ENCODE measurements around the gene TXNRD2.

Gene TXNRD2

GRCh38 chr22:19966908-19967750 lies 25.5 kb upstream of the TXNRD2 start:
- H3K4me2 ChIP-seq (ENCODE audit: insufficient read depth, low read length, poor library complexity, severe bottlenecking): no peak overlapping the region
- no peak for DNase-seq (ENCODE audit: low spot score)
- H3K9me3 ChIP-seq (replicated peaks in 1 of 2; ENCODE audit: control insufficient read depth in 2 of 2, insufficient read depth in 1 of 2, low read depth in 1 of 2, low read length in 2 of 2): no peaks in the 10 kb centered on the region
- no peak overlapping the region for H3K14ac ChIP-seq (ENCODE audit: low read length)
- H3K9ac ChIP-seq (ENCODE audit: low read depth, low read length, poor library complexity): no peak overlapping the region
- peak overlapping the region; percentile 55 for H3K23ac ChIP-seq (ENCODE audit: low read depth, low read length, poor library complexity)
- H3K79me1 ChIP-seq (ENCODE audit: low read depth, low read length): peaks cover 3% of the 10 kb centered on the region
- no peak overlapping the region for H4K8ac ChIP-seq (ENCODE audit: low read depth, low read length)
- H4K91ac ChIP-seq (ENCODE audit: low read depth, low read length, poor library complexity): no peak overlapping the region
- no peak overlapping the region for H2AFZ ChIP-seq (ENCODE audit: low read length)
- peaks cover 12 to 36% of the 10 kb centered on the region in 2 donors for H3K4me1 ChIP-seq (ENCODE audit: control insufficient read depth in 2 of 2, insufficient read depth in 1 of 2, low read depth in 1 of 2, low read length in 2 of 2)
- H3K4me3 ChIP-seq (ENCODE audit: low read length in 2 of 2): no peak overlapping the region
- H2BK120ac ChIP-seq (ENCODE audit: low read depth, low read length): no peak overlapping the region
- no peak overlapping the region for H3K4ac ChIP-seq (ENCODE audit: low read length)
- peak overlapping the region; percentile 66 for H2BK5ac ChIP-seq (ENCODE audit: low read length)
- peaks cover 25 to 31% of the 10 kb centered on the region in 2 donors for H3K36me3 ChIP-seq (replicated peaks in 1 of 2; ENCODE audit: control insufficient read depth in 2 of 2, insufficient read depth in 2 of 2, low read length in 2 of 2)
- H2AK5ac ChIP-seq (ENCODE audit: low read depth, low read length): peak overlapping the region; percentile 28
- H2BK12ac ChIP-seq (ENCODE audit: low read length): no peak overlapping the region
- no peak overlapping the region for H3K27ac ChIP-seq (replicated peaks; ENCODE audit: low read length)
- H3K27me3 ChIP-seq (ENCODE audit: control insufficient read depth in 3 of 3, insufficient read depth in 3 of 3, low read depth in 1 of 3, low read length in 3 of 3): no peaks in the 10 kb centered on the region
- WGBS, 2 donors (ENCODE audit: extremely low coverage in 2 of 2, insufficient read length in 2 of 2, insufficient replicate concordance in 1 of 2): no CpG with 5 or more reads among the region's 20 CpGs
- no peak overlapping the region for H2BK15ac ChIP-seq (ENCODE audit: low read length)
- peak overlapping the region; percentile 71 for H3K18ac ChIP-seq (ENCODE audit: low read length)

- no peak overlapping the region for H3K23ac ChIP-seq (ENCODE audit: low read depth, low read length, poor library complexity)
- H3K4me2 ChIP-seq (ENCODE audit: insufficient read depth, low read length, poor library complexity, severe bottlenecking): no peak overlapping the region
- H3K36me3 ChIP-seq (replicated peaks in 1 of 2; ENCODE audit: control insufficient read depth in 2 of 2, insufficient read depth in 2 of 2, low read length in 2 of 2): peaks cover 17 to 20% of the 10 kb centered on the region in 2 donors
- WGBS, 2 donors (ENCODE audit: extremely low coverage in 2 of 2, insufficient read length in 2 of 2, insufficient replicate concordance in 1 of 2): no CpG with 5 or more reads among the region's 10 CpGs
- H3K9ac ChIP-seq (ENCODE audit: low read depth, low read length, poor library complexity): no peak overlapping the region
- no peak overlapping the region for H2AK5ac ChIP-seq (ENCODE audit: low read depth, low read length)
- no peak overlapping the region for H2AFZ ChIP-seq (ENCODE audit: low read length)
- H3K18ac ChIP-seq (ENCODE audit: low read length): no peak overlapping the region
- no peak overlapping the region for H3K4me3 ChIP-seq (ENCODE audit: low read length in 2 of 2)
- H4K8ac ChIP-seq (ENCODE audit: low read depth, low read length): no peak overlapping the region
- H3K4ac ChIP-seq (ENCODE audit: low read length): no peak overlapping the region
- no peak for DNase-seq (ENCODE audit: low spot score)
- no peak overlapping the region for H2BK120ac ChIP-seq (ENCODE audit: low read depth, low read length)
- peaks cover 3% of the 10 kb centered on the region for H3K79me1 ChIP-seq (ENCODE audit: low read depth, low read length)
- H2BK15ac ChIP-seq (ENCODE audit: low read length): no peak overlapping the region
- no peak overlapping the region for H2BK5ac ChIP-seq (ENCODE audit: low read length)
- H3K14ac ChIP-seq (ENCODE audit: low read length): no peak overlapping the region
- H3K9me3 ChIP-seq (replicated peaks in 1 of 2; ENCODE audit: control insufficient read depth in 2 of 2, insufficient read depth in 1 of 2, low read depth in 1 of 2, low read length in 2 of 2): peaks cover 0 to 2% of the 10 kb centered on the region in 2 donors
- no peak overlapping the region for H3K27ac ChIP-seq (replicated peaks; ENCODE audit: low read length)
- no peak overlapping the region for H2BK12ac ChIP-seq (ENCODE audit: low read length)
- H3K4me1 ChIP-seq (ENCODE audit: control insufficient read depth in 2 of 2, insufficient read depth in 1 of 2, low read depth in 1 of 2, low read length in 2 of 2): peaks cover 13 to 37% of the 10 kb centered on the region in 2 donors
- no peak overlapping the region for H4K91ac ChIP-seq (ENCODE audit: low read depth, low read length, poor library complexity)
- H3K27me3 ChIP-seq (ENCODE audit: control insufficient read depth in 3 of 3, insufficient read depth in 3 of 3, low read depth in 1 of 3, low read length in 3 of 3): no peaks in the 10 kb centered on the region
Measured at GRCh38 chr22:19965771-19966709, 24.4 kb upstream of the TXNRD2 start.

GRCh38 chr22:19964701-19965386 lies 23.2 kb upstream of the TXNRD2 start:
- H3K9ac ChIP-seq (ENCODE audit: low read depth, low read length, poor library complexity): peak overlapping the region; percentile 60

More at GRCh38 chr22:19964701-19965386, 23.2 kb upstream of the TXNRD2 start:
- Histone ChIP-seq H3K27me3 (ENCODE audit: control insufficient read depth in 3 of 3, insufficient read depth in 3 of 3, low read depth in 1 of 3, low read length in 3 of 3) (no peaks in the 10 kb centered on the region), H3K23ac (ENCODE audit: low read depth, low read length, poor library complexity) (peak overlapping the region; percentile 70), H2BK5ac (ENCODE audit: low read length) (peak overlapping the region; percentile 24), H3K4me2 (ENCODE audit: insufficient read depth, low read length, poor library complexity, severe bottlenecking) (no peak overlapping the region), H3K79me1 (ENCODE audit: low read depth, low read length) (peaks cover 3% of the 10 kb centered on the region), H2AK5ac (ENCODE audit: low read depth, low read length) (peak overlapping the region; percentile 92), H2AFZ (ENCODE audit: low read length) (no peak overlapping the region), H3K9me3 (replicated peaks in 1 of 2; ENCODE audit: control insufficient read depth in 2 of 2, insufficient read depth in 1 of 2, low read depth in 1 of 2, low read length in 2 of 2) (peaks cover 0 to 2% of the 10 kb centered on the region in 2 donors), H2BK12ac (ENCODE audit: low read length) (peak overlapping the region; percentile 41), H4K8ac (ENCODE audit: low read depth, low read length) (peak overlapping the region; percentile 92), H2BK15ac (ENCODE audit: low read length) (no peak overlapping the region), H3K4me1 (ENCODE audit: control insufficient read depth in 2 of 2, insufficient read depth in 1 of 2, low read depth in 1 of 2, low read length in 2 of 2) (peaks cover 13 to 42% of the 10 kb centered on the region in 2 donors), H4K91ac (ENCODE audit: low read depth, low read length, poor library complexity) (no peak overlapping the region), H3K18ac (ENCODE audit: low read length) (peak overlapping the region; percentile 63), H3K27ac (replicated peaks; ENCODE audit: low read length) (no peak overlapping the region), H2BK120ac (ENCODE audit: low read depth, low read length) (no peak overlapping the region), H3K4me3 (ENCODE audit: low read length in 2 of 2) (no peak overlapping the region), H3K14ac (ENCODE audit: low read length) (peak overlapping the region; percentile 66), H3K36me3 (replicated peaks in 1 of 2; ENCODE audit: control insufficient read depth in 2 of 2, insufficient read depth in 2 of 2, low read length in 2 of 2) (peaks cover 9 to 10% of the 10 kb centered on the region in 2 donors), H3K4ac (ENCODE audit: low read length) (no peak overlapping the region)
- DNase-seq (ENCODE audit: low spot score): no peak
- WGBS, 2 donors (ENCODE audit: extremely low coverage in 2 of 2, insufficient read length in 2 of 2, insufficient replicate concordance in 1 of 2): no CpG with 5 or more reads among the region's 15 CpGs

Measured in neuronal stem cell (in vitro differentiated cells).